GM23338 (cell line): ENCODE data around the gene NOP56. TPM values are rescaled to one million over a fixed set of nuclear protein-coding genes. Genes with fewer than 3 reads are reported as not detected.

ENCODE experiments used
- ATAC-seq: fragments of 200-7000 bp; cut with Tn5 transposase; 3 replicates; pipeline ENCODE4 v1.9.1; 2020
- DNase-seq: peaks from one replicate; pipeline ENCODE4 v3.0.0-alpha.2; 2015; ENCODE audit warnings: low spot score
- H2AFZ ChIP-seq: fragments of 200-600 bp; sonication (generic); 2 replicates; pipeline ENCODE4 v1.8.0; 2016; ENCODE audit warnings: antibody characterized with exemption, mild to moderate bottlenecking, moderate library complexity
- H3F3A ChIP-seq: fragments of 200-600 bp; sonication (generic); replicated peaks from 2 replicates; pipeline ENCODE4 v1.8.0; 2017; ENCODE audit warnings: antibody characterized with exemption, mixed run types, low read depth
- H3K27ac ChIP-seq: fragments of 200-600 bp; sonication (generic); 2 replicates; pipeline ENCODE4 v1.6.1; 2016; ENCODE audit warnings: low read depth
- H3K27me3 ChIP-seq: fragments of 200-600 bp; sonication (generic); 2 replicates; pipeline ENCODE4 v1.8.0; 2016; ENCODE audit warnings: mild to moderate bottlenecking, mixed run types, moderate library complexity; ENCODE audit not compliant: insufficient read depth
- H3K36me3 ChIP-seq: fragments of 200-600 bp; sonication (generic); 2 replicates; pipeline ENCODE4 v1.8.0; 2016; ENCODE audit warnings: mild to moderate bottlenecking; ENCODE audit not compliant: insufficient read depth
- H3K4me1 ChIP-seq: fragments of 200-600 bp; sonication (generic); 2 replicates; pipeline ENCODE4 v1.8.0; 2016; ENCODE audit warnings: mild to moderate bottlenecking, moderate library complexity; ENCODE audit not compliant: insufficient read depth
- H3K4me2 ChIP-seq: fragments of 200-600 bp; sonication (generic); 2 replicates; pipeline ENCODE4 v1.7.1; 2017; ENCODE audit warnings: mixed run types
- H3K4me3 ChIP-seq: fragments of 200-600 bp; sonication (generic); 2 replicates; pipeline ENCODE4 v1.6.1; 2016; ENCODE audit warnings: mixed run types
- H3K79me2 ChIP-seq: fragments of 200-600 bp; sonication (generic); replicated peaks from 2 replicates; pipeline ENCODE4 v1.8.0; 2017; ENCODE audit warnings: mild to moderate bottlenecking; ENCODE audit not compliant: insufficient read depth
- H3K9me2 ChIP-seq: fragments of 200-600 bp; sonication (generic); 2 replicates; pipeline ENCODE4 v1.8.0; 2017; ENCODE audit not compliant: insufficient read depth
- H4K20me1 ChIP-seq: fragments of 200-600 bp; sonication (generic); replicated peaks from 2 replicates; pipeline ENCODE4 v1.8.0; 2017; ENCODE audit warnings: mild to moderate bottlenecking; ENCODE audit not compliant: insufficient read depth
- H3K27ac Mint-ChIP-seq: 2 replicates; pipeline ENCODE4 v1.8.0; 2020; ENCODE audit warnings: inconsistent platforms, mild to moderate bottlenecking, moderate library complexity, mixed read lengths
- H3K27me3 Mint-ChIP-seq: 3 replicates; pipeline ENCODE4 v1.8.0; 2022; ENCODE audit warnings: low read depth, mild to moderate bottlenecking, moderate library complexity, mixed read lengths, inconsistent platforms; ENCODE audit not compliant: insufficient read depth, poor library complexity
- H3K36me3 Mint-ChIP-seq: 3 replicates; pipeline ENCODE4 v1.8.0; 2021; ENCODE audit warnings: low read depth, mild to moderate bottlenecking, inconsistent platforms, moderate library complexity, mixed read lengths
- H3K4me1 Mint-ChIP-seq: 3 replicates; pipeline ENCODE4 v1.8.0; 2020; ENCODE audit warnings: mild to moderate bottlenecking, inconsistent platforms, mixed read lengths
- H3K4me3 Mint-ChIP-seq: 3 replicates; pipeline ENCODE4 v1.8.0; 2021; ENCODE audit warnings: moderate library complexity, mild to moderate bottlenecking, inconsistent platforms, mixed read lengths
- H3K9me3 Mint-ChIP-seq: 3 replicates; pipeline ENCODE4 v1.8.0; 2020; ENCODE audit warnings: moderate library complexity, mild to moderate bottlenecking, inconsistent platforms, mixed read lengths
- ETS1 ChIP-seq: IDR thresholded peaks from 2 replicates; pipeline ENCODE4 v1.6.1; 2016; ENCODE audit warnings: antibody characterized with exemption
- EZH2 ChIP-seq: fragments of 200-600 bp; sonication (generic); IDR thresholded peaks from one replicate; pipeline ENCODE4 v1.8.0; 2017; ENCODE audit warnings: antibody characterized with exemption, mild to moderate bottlenecking, low read depth; ENCODE audit not compliant: unreplicated experiment
- STAT1 ChIP-seq: IDR thresholded peaks from one replicate; pipeline ENCODE4 v1.6.1; 2016; ENCODE audit warnings: antibody characterized with exemption; ENCODE audit not compliant: unreplicated experiment
- polyA plus RNA-seq: library from polyadenylated mRNA; unstranded; fragments of >200 nt; fragmentation: Nextera tagmentation; extraction: Ambion mirVana; gene quantifications from 2 replicates; pipeline ENCODE4 v1.2.1, GENCODE V29; 2016
- total RNA-seq: library from RNA; depleted of rRNA; stranded (reverse); fragments of >200 nt; shearing (Covaris generic); gene quantifications from 2 replicates; pipeline ENCODE4 v1.2.3, GENCODE V29; 2014
- TF ChIP-seq, protein P1 (sequence below), 2 experiments: fragments of 200-600 bp in 1 of 2; sonication (generic) in 1 of 2; conservative IDR thresholded peaks; 2 replicates each; pipeline versions ENCODE4 v1.5.1 to v1.6.1; 2016 to 2017; ENCODE audit warnings: antibody characterized with exemption in 2 of 2, low read depth in 2 of 2, mild to moderate bottlenecking in 2 of 2, moderate library complexity in 1 of 2

Gene NOP56
- total and polyA plus RNA-seq, 2 experiments from 2014 or later: 447 to 576 TPM

GRCh38 chr20:2688041-2688591 lies 35.7 kb downstream of the NOP56 start:
- peaks cover 69% of the 10 kb centered on the region for H3K27me3 ChIP-seq
- peaks cover 53% of the 10 kb centered on the region for H3K27me3 Mint-ChIP-seq

GRCh38 chr20:2690213-2690612 lies 37.8 kb downstream of the NOP56 start:
- Histone ChIP-seq H3K79me2 (no peaks in the 10 kb centered on the region), H3K27ac (no peak overlapping the region), H3F3A (peaks cover 7% of the 10 kb centered on the region; the same call in 1 of the 2 replicates), H3K4me3 (no peak overlapping the region), H3K9me2 (no peaks in the 10 kb centered on the region), H3K27me3 (peaks cover 86% of the 10 kb centered on the region), H3K36me3 (no peaks in the 10 kb centered on the region), H4K20me1 (peaks cover 11% of the 10 kb centered on the region; the same call in 1 of the 2 replicates), H2AFZ (no peak overlapping the region), H3K4me2 (no peak overlapping the region), H3K4me1 (peaks cover 21% of the 10 kb centered on the region; the same call in 1 of the 2 replicates)
- H3K27ac Mint-ChIP-seq: no peak overlapping the region
- ATAC-seq (no peak), DNase-seq (no peak)
- TF ChIP-seq STAT1: no peak
- TF ChIP-seq EZH2: no peak
- TF ChIP-seq, protein P1, sequence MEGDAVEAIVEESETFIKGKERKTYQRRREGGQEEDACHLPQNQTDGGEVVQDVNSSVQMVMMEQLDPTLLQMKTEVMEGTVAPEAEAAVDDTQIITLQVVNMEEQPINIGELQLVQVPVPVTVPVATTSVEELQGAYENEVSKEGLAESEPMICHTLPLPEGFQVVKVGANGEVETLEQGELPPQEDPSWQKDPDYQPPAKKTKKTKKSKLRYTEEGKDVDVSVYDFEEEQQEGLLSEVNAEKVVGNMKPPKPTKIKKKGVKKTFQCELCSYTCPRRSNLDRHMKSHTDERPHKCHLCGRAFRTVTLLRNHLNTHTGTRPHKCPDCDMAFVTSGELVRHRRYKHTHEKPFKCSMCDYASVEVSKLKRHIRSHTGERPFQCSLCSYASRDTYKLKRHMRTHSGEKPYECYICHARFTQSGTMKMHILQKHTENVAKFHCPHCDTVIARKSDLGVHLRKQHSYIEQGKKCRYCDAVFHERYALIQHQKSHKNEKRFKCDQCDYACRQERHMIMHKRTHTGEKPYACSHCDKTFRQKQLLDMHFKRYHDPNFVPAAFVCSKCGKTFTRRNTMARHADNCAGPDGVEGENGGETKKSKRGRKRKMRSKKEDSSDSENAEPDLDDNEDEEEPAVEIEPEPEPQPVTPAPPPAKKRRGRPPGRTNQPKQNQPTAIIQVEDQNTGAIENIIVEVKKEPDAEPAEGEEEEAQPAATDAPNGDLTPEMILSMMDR (conservative IDR thresholded peaks at IDR 0.05; ENCODE audit: low read depth in 2 of 2): no peak
- TF ChIP-seq ETS1: no peak
- peaks cover 7% of the 10 kb centered on the region; the same call in 1 of the 3 replicates for H3K36me3 Mint-ChIP-seq
- peaks cover 9% of the 10 kb centered on the region; the same call in 2 of the 3 replicates for H3K9me3 Mint-ChIP-seq
- no peak overlapping the region for H3K4me3 Mint-ChIP-seq
- peaks cover 68% of the 10 kb centered on the region for H3K27me3 Mint-ChIP-seq
- H3K4me1 Mint-ChIP-seq: peaks cover 25% of the 10 kb centered on the region

More at GRCh38 chr20:2688041-2688591, 35.7 kb downstream of the NOP56 start:
- Histone ChIP-seq H3F3A (peaks cover 7% of the 10 kb centered on the region; the same call in 1 of the 2 replicates), H4K20me1 (peaks cover 5% of the 10 kb centered on the region; the same call in 1 of the 2 replicates), H3K36me3 (no peaks in the 10 kb centered on the region), H3K79me2 (no peaks in the 10 kb centered on the region), H3K27ac (no peak overlapping the region), H3K4me1 (peaks cover 10% of the 10 kb centered on the region; the same call in 1 of the 2 replicates), H3K4me2 (peak overlapping the region; percentile 65), H2AFZ (no peak overlapping the region), H3K4me3 (peak overlapping the region; percentile 33; the same call in 1 of the 2 replicates), H3K9me2 (no peaks in the 10 kb centered on the region)
- Mint-ChIP-seq H3K4me1 (peaks cover 17% of the 10 kb centered on the region), H3K4me3 (peak overlapping the region; percentile 44; the same call in 2 of the 3 replicates), H3K27ac (no peak overlapping the region), H3K36me3 (peaks cover 3% of the 10 kb centered on the region; the same call in 1 of the 3 replicates), H3K9me3 (peaks cover 9% of the 10 kb centered on the region; the same call in 2 of the 3 replicates)
- TF ChIP-seq, protein P1 (conservative IDR thresholded peaks at IDR 0.05; ENCODE audit: low read depth in 2 of 2): peak; percentile 93 to 95
- no peak for TF ChIP-seq STAT1
- peak; percentile 87 for DNase-seq
- peak; percentile 79 for ATAC-seq
